ENCODE results near the gene C12orf54.

The C12orf54 gene

GRCh38 chr12:48542300-48542928 lies 60.1 kb downstream of the C12orf54 start:
- Mint-ChIP-seq H3K36me3 (ENCODE audit: low read depth) (no peaks in the 10 kb centered on the region), H3K4me1 (ENCODE audit: low read depth) (peaks cover 33% of the 10 kb centered on the region), H3K27me3 (peaks cover 5% of the 10 kb centered on the region)

GRCh38 chr12:48545833-48546469 lies 63.7 kb downstream of the C12orf54 start:
- H3K27ac Mint-ChIP-seq: no peak overlapping the region
- H3K36me3 Mint-ChIP-seq (ENCODE audit: low read depth): no peaks in the 10 kb centered on the region
- H3K4me3 Mint-ChIP-seq: no peak overlapping the region
- H3K9me3 Mint-ChIP-seq: peaks cover 4% of the 10 kb centered on the region
- peaks cover 5% of the 10 kb centered on the region for H3K27me3 Mint-ChIP-seq
- H3K4me1 Mint-ChIP-seq (ENCODE audit: low read depth): peaks cover 13% of the 10 kb centered on the region

More at GRCh38 chr12:48542300-48542928, 60.1 kb downstream of the C12orf54 start:
- Mint-ChIP-seq H3K27ac (peak overlapping the region; percentile 26), H3K9me3 (no peaks in the 10 kb centered on the region), H3K4me3 (no peak overlapping the region)
